Sigmoid colon (tissue), 7 donors: ENCODE measurements around the gene SULF2. TPM values are rescaled to one million over a fixed set of nuclear protein-coding genes. Genes with fewer than 3 reads are reported as not detected.
"Not testable (repeated sequence)": the region's sequence is repeated elsewhere in the genome, so short reads cannot be mapped to it uniquely, and the experiment has no call there.

Experiments used
- DNase-seq: peaks from one replicate; pipeline ENCODE4 v3.0.0-alpha.2; 2019
- H3K27ac ChIP-seq, 4 donors: fragments of 200-600 bp; sonication (generic); one replicate each; pipeline ENCODE4 v1.5.1; 2016 to 2019; ENCODE audit warnings: mild to moderate bottlenecking in 1 of 4
- H3K27me3 ChIP-seq, 3 donors: fragments of 200-600 bp; sonication (generic); one replicate each; pipeline ENCODE4 v1.5.1; 2019; ENCODE audit warnings: mild to moderate bottlenecking in 1 of 3
- H3K36me3 ChIP-seq, 4 donors: fragments of 200-600 bp; sonication (generic); one replicate each; pipeline ENCODE4 v1.5.1; 2016 to 2019
- H3K4me1 ChIP-seq, 4 donors: fragments of 200-600 bp; sonication (generic); one replicate each; pipeline ENCODE4 v1.5.1; 2017 to 2019
- H3K4me3 ChIP-seq, 4 donors: fragments of 200-600 bp; sonication (generic); one replicate each; pipeline ENCODE4 v1.5.1; 2017 to 2019; ENCODE audit warnings: mild to moderate bottlenecking in 2 of 4, moderate library complexity in 1 of 4
- H3K9me3 ChIP-seq, 4 donors: fragments of 200-600 bp in 3 of 4; sonication (generic) in 3 of 4; one replicate each; pipeline versions ENCODE4 v1.5.1 to v1.6.1; 2013 to 2019
- CTCF ChIP-seq, 4 experiments: fragments of 450-650 bp in 3 of 4; fragments of 200-600 bp in 1 of 4; IDR thresholded peaks; one replicate each; pipeline ENCODE4 v1.5.1; 2016 to 2019; ENCODE audit warnings: antibody characterized with exemption in 4 of 4, mild to moderate bottlenecking in 3 of 4, moderate library complexity in 2 of 4
- EP300 ChIP-seq, 4 donors: sonication (generic); formaldehyde crosslinking; IDR thresholded peaks; one replicate each; pipeline ENCODE4 v1.6.1; 2017; ENCODE audit warnings: antibody characterized with exemption in 4 of 4
- POLR2A ChIP-seq, 2 donors: fragments of 450-650 bp; IDR thresholded peaks; one replicate each; pipeline ENCODE4 v1.6.1; 2016; ENCODE audit warnings: antibody characterized with exemption in 2 of 2, mild to moderate bottlenecking in 2 of 2, moderate library complexity in 2 of 2
- POLR2AphosphoS5 ChIP-seq, 4 donors: sonication (generic); formaldehyde crosslinking; IDR thresholded peaks; one replicate each; pipeline ENCODE4 v1.6.1; 2017; ENCODE audit warnings: antibody characterized with exemption in 4 of 4
- WGBS, 2 donors: extraction: QIAGEN DNeasy Blood & Tissue Kit; methylation state at CpG; one replicate each; pipeline ENCODE4 v1.1.7; 2013; 5-methylcytosine and 5-hydroxymethylcytosine counted together
- intact Hi-C: fragments of 100-400 bp; cut with DNase I; formaldehyde crosslinking; loops from one replicate; pipeline ENCODE4 v1.15.1; 2023
- polyA plus RNA-seq, 3 donors: library from polyadenylated mRNA; stranded (reverse); fragments of 200-250 nt; gene quantifications; one replicate each; pipeline ENCODE4 v1.2.3, GENCODE V29; 2013
- total RNA-seq, 4 donors: library from RNA; depleted of rRNA; stranded (reverse); fragments of >200 nt; gene quantifications; one replicate each; pipeline ENCODE4 v1.1.0, GENCODE V29; 2016
- donor health status: healthy with polysubstance abuse.
- donor health status: Bipolar disorder and iron deficiency.
- donor health status: healthy.

Gene SULF2
- total and polyA plus RNA-seq, 7 donors: 14.6 to 70.1 (median 28.2) TPM

GRCh38 chr20:47810721-47811347 is 25.6 kb upstream of the SULF2 start:
- no peak overlapping the region for H3K27ac ChIP-seq
- intact Hi-C loops: no loop called here
- no peak for TF ChIP-seq POLR2AphosphoS5 (IDR thresholded peaks at IDR 0.05)
- TF ChIP-seq EP300 (IDR thresholded peaks at IDR 0.05): no peak
- no peak for TF ChIP-seq POLR2A (IDR thresholded peaks at IDR 0.05)
- TF ChIP-seq CTCF (IDR thresholded peaks at IDR 0.05): no peak
- no peaks in the 10 kb centered on the region for H3K27me3 ChIP-seq
- no peaks in the 10 kb centered on the region for H3K9me3 ChIP-seq
- H3K4me3 ChIP-seq: no peak overlapping the region
- no peaks in the 10 kb centered on the region for H3K36me3 ChIP-seq
- WGBS, 2 donors: 73 to 80% methylated on average over 18 of the region's 18 CpGs
- peaks cover 0 to 3% (median 0%) of the 10 kb centered on the region in 4 donors for H3K4me1 ChIP-seq
- DNase-seq: peak; percentile 37

DNA sequence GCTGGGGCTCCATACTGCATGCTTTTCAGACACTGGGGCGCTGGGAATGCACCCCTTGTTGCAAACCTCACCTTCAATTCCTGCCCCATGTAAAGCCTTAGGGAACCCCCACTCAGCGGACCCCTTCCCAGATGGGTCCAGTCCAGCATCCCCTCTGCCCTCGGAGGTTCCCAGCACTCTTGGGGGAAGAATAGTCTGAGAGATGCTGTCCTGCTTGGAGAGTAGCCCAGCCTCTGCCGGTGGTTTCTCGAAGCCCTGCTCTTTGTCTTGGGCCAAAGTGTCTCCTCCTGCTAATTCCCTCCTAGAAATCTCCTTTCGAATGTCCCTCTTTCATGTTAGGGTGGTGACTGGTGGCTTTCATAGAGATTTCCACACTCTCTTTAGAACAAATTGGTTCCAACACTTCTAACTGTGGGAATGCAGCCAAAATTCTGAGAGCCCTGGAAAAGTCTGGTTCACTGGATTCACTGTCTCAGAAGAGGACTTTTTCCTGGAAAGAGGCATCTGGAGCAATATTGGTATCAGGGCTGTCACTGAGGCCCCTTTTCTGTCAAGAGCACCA is 24.9 kb upstream of the SULF2 start:
- H3K27me3 ChIP-seq: no peaks in the 10 kb centered on the region
- H3K9me3 ChIP-seq: no peaks in the 10 kb centered on the region
- WGBS, 2 donors: 60 to 65% methylated on average over 6 of the region's 6 CpGs
- intact Hi-C loops: no loop called here
- no peaks in the 10 kb centered on the region for H3K36me3 ChIP-seq
- peaks cover 0 to 3% (median 0%) of the 10 kb centered on the region in 4 donors for H3K4me1 ChIP-seq
- peak; percentile 20 for DNase-seq
- TF ChIP-seq POLR2A (IDR thresholded peaks at IDR 0.05): no peak
- no peak for TF ChIP-seq CTCF (IDR thresholded peaks at IDR 0.05)
- TF ChIP-seq POLR2AphosphoS5 (IDR thresholded peaks at IDR 0.05): no peak
- TF ChIP-seq EP300 (IDR thresholded peaks at IDR 0.05): no peak
- H3K4me3 ChIP-seq: no peak overlapping the region
- H3K27ac ChIP-seq: no peak overlapping the region

DNA sequence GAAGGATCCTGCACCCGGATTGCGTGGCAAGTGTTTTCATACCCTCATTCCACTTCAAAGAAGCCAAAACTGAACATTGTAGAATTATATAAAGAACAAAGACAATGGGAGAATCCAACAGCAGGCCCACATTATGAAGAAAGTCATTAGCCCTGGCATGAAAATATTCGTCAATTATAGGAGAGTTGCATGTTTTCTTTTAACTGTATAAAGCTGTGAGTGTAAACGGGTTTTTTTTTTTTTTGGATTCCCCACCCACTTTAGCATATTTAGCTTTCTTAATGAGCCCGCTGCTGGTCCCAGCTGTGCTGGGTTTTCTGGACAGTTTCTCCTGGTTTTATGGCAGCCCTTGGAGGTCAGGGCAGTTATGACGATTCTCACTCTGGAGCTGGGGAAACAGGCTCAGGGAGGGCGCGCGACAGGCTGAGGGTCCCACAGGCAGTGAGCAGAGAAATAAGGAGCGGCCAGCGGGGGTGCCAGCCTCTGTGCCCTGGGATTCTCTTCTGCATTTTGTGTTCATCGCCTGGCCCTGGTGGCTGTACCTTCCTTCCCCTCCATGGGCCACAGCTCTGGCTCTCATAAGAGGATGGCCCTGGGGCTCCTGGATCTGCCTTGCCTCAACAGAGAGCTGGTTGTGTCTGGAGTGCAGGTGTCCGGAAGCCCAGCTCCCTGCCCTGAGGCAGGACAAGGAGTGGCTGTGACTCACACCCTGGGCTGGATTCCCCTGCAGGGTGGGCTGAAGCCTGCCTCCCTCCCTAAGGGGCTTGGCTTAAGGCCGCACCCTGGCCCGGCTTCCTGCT is 24.1 kb upstream of the SULF2 start:
- 24 to 69% methylated on average over 15 of the region's 15 CpGs for WGBS, 2 donors
- H3K27me3 ChIP-seq: no peaks in the 10 kb centered on the region

GRCh38 chr20:47805951-47806350 is 20.7 kb upstream of the SULF2 start:
- DNase-seq: peak; percentile 60
- TF ChIP-seq CTCF (IDR thresholded peaks at IDR 0.05): no peak
- TF ChIP-seq POLR2AphosphoS5 (IDR thresholded peaks at IDR 0.05): no peak
- no peak for TF ChIP-seq EP300 (IDR thresholded peaks at IDR 0.05)
- TF ChIP-seq POLR2A (IDR thresholded peaks at IDR 0.05): no peak
- no peaks in the 10 kb centered on the region for H3K36me3 ChIP-seq
- 30 to 59% methylated on average over 14 of the region's 14 CpGs for WGBS, 2 donors
- H3K27me3 ChIP-seq: no peaks in the 10 kb centered on the region
- no peak overlapping the region for H3K27ac ChIP-seq
- peaks cover 0 to 3% (median 0%) of the 10 kb centered on the region in 4 donors for H3K4me1 ChIP-seq
- H3K4me3 ChIP-seq: no peak overlapping the region
- H3K9me3 ChIP-seq: no peaks in the 10 kb centered on the region
- intact Hi-C loops: no loop called here

More for the DNA sequence above, 24.1 kb upstream of the SULF2 start:
- Histone ChIP-seq H3K36me3 (no peaks in the 10 kb centered on the region), H3K4me3 (no peak overlapping the region), H3K27ac (no peak overlapping the region), H3K9me3 (no peaks in the 10 kb centered on the region), H3K4me1 (peaks cover 0 to 3% (median 0%) of the 10 kb centered on the region in 4 donors)
- TF ChIP-seq EP300 (IDR thresholded peaks at IDR 0.05): no peak
- TF ChIP-seq CTCF (IDR thresholded peaks at IDR 0.05): no peak
- no peak for TF ChIP-seq POLR2A (IDR thresholded peaks at IDR 0.05)
- no peak for TF ChIP-seq POLR2AphosphoS5 (IDR thresholded peaks at IDR 0.05)
- peak; percentile 39 for DNase-seq
- intact Hi-C loops: no loop called here

DNA sequence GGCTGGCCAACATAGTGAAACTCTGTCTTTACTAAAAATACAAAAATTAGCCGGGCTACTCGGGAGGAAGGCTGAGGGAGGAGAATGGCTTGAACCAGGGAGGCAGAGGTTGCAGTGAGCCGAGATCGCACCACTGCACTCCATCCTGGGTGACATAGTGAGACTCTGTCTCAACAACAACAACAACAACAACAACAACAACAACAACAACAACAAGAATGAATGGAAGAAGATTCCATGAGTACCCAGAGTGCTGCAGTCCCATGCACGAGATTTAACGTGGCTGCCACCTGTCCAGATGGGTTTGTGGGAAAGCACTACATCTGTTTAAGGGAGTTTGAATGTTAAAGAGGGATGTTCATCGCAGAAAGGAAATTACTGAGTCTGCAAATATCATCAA is 19.7 kb upstream of the SULF2 start:
- H3K9me3 ChIP-seq, H3K36me3 ChIP-seq, H3K4me3 ChIP-seq, H3K27ac ChIP-seq, H3K27me3 ChIP-seq, DNase-seq, intact Hi-C loops, H3K4me1 ChIP-seq: not testable (repeated sequence)
- WGBS, 2 donors: 87 to 89% methylated on average over 7 of the region's 7 CpGs

GRCh38 chr20:47804224-47804825 is 19.0 kb upstream of the SULF2 start:
- H3K4me3 ChIP-seq, H3K27me3 ChIP-seq, H3K4me1 ChIP-seq, H3K36me3 ChIP-seq, intact Hi-C loops, H3K27ac ChIP-seq, H3K9me3 ChIP-seq: not testable (repeated sequence)
- DNase-seq: peak; percentile 13
- 87 to 88% methylated on average over 15 of the region's 15 CpGs for WGBS, 2 donors
